GM12864 (cell line): ENCODE data around the gene PHF23.

Experiments used
- DNase-seq: peaks from one replicate; pipeline ENCODE4 v3.0.0-alpha.2; 2011; ENCODE audit warnings: low read depth
- H3K4me3 ChIP-seq: 2 replicates; pipeline ENCODE4 v1.5.1; 2011; ENCODE audit warnings: mild to moderate bottlenecking, low read depth, low read length, control low read depth
- TF ChIP-seq, protein P1 (sequence below): IDR thresholded peaks from 2 replicates; pipeline ENCODE4 v1.5.1; 2011; ENCODE audit warnings: low read depth, mild to moderate bottlenecking, moderate library complexity, low read length, control low read depth, inconsistent platforms; ENCODE audit errors: missing control alignments

Gene PHF23

DNA sequence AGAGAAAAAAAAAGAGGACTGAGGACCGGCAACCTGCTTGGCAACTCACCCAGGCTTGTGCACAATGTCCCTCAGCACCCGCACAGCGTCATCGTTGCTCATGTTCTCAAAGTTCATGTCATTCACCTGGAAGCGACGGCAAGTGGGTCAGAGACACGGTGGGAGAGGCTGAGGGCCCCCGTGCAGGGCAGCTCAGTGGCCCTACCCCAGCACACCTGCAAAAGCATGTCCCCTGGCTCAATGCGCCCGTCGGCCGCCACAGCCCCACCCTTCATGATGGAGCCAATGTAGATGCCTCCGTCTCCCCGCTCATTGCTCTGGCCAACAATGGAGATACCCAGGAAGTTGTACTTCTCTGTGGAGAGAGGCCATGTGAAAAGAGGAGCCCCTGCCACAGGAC is 10.3 kb downstream of the PHF23 start:
- no peak for DNase-seq
- TF ChIP-seq, protein P1, sequence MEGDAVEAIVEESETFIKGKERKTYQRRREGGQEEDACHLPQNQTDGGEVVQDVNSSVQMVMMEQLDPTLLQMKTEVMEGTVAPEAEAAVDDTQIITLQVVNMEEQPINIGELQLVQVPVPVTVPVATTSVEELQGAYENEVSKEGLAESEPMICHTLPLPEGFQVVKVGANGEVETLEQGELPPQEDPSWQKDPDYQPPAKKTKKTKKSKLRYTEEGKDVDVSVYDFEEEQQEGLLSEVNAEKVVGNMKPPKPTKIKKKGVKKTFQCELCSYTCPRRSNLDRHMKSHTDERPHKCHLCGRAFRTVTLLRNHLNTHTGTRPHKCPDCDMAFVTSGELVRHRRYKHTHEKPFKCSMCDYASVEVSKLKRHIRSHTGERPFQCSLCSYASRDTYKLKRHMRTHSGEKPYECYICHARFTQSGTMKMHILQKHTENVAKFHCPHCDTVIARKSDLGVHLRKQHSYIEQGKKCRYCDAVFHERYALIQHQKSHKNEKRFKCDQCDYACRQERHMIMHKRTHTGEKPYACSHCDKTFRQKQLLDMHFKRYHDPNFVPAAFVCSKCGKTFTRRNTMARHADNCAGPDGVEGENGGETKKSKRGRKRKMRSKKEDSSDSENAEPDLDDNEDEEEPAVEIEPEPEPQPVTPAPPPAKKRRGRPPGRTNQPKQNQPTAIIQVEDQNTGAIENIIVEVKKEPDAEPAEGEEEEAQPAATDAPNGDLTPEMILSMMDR = no peak
- H3K4me3 ChIP-seq = no peak overlapping the region

DNA sequence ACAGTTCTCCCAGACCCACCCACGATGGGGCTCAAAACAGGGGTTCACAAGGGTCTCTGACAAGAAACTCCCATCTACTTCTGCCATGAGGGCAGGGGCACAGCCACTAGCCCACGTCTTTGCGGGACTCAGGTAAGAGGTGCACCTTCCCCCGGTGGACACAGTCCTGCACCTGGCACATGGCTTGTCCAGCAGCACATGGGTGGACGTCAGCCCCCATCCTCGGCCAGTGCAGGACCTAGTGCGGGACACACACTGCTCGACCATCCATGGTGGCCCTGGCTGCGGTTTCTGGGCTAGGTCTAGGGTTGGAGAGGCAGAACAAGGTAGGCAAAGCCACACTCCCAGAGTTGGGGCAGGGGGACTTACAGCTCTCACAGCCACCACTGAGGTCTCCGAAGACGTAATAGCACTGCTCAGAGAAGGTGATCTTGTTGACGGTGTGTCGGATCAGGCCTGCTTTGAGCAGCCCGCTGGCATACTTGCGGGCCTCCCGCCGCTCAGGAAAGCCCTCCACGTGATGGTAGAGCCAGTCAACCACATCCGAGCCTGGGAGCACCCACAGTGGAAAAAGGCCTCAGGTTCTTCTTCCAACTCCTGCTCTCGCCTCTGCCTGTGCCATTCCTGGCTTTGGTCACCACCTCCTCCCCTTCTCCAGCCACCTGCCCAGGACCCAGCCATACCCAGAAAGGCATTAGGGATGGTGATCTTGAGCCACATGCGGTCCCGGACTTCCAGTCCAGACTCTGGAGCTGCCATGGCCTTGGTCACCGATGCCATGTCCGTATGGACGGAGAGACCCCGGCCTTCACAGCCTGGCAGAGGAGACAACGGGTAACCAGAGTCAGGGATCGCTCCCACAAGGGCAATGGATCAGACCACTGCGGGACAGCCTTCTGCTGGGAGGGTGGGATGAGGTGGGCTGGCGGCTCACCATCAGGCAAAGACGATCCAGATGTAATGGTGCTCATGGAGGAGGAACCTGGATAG is 12.2 kb downstream of the PHF23 start:
- DNase-seq = no peak
- TF ChIP-seq, protein P1 = no peak
- no peak overlapping the region for H3K4me3 ChIP-seq

- no peak for DNase-seq
- TF ChIP-seq, protein P1 = no peak
- no peak overlapping the region for H3K4me3 ChIP-seq
These were observed 13.4 kb downstream of the PHF23 start for GRCh38 chr17:7225711-7226331.

DNA sequence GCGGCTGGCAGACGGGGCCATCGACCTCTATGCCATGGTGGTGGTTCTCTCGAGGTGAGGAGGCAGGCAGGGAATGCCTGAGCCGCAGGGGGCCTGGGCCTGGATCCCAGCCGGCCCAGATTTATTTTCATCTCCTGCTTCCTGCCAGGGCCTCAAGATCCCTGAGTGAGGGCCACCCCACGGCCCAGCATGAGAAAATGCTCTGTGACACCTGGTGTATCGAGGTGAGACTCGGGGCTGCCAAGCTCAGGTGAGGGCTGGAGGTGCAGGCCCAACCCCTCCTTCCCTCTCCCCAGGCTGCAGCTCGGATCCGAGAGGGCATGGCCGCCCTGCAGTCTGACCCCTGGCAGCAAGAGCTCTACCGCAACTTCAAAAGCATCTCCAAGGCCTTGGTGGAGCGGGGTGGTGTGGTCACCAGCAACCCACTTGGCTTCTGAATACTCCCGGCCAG is 14.6 kb downstream of the PHF23 start:
- DNase-seq = no peak
- TF ChIP-seq, protein P1 = no peak
- H3K4me3 ChIP-seq = no peak overlapping the region

DNA sequence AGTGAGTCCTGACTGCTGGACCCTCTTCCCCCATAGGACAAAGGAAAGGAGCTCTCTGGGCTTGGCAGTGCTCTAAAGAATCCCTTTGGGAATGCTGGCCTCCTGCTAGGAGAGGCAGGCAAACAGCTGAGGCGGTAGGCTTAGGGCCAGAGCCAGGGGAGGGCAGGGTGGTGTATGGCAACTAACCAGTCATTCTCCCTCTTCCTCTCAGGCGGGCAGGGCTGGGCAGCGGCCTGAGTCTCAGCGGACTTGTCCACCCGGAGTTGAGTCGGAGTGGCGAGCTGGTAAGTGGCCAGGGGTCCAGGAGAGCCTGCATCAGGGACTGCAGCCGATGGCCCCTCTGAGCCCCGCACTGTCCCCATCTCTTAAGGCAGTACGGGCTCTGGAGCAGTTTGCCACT is 15.1 kb downstream of the PHF23 start:
- TF ChIP-seq, protein P1 = no peak
- no peak for DNase-seq
- H3K4me3 ChIP-seq = no peak overlapping the region

DNA sequence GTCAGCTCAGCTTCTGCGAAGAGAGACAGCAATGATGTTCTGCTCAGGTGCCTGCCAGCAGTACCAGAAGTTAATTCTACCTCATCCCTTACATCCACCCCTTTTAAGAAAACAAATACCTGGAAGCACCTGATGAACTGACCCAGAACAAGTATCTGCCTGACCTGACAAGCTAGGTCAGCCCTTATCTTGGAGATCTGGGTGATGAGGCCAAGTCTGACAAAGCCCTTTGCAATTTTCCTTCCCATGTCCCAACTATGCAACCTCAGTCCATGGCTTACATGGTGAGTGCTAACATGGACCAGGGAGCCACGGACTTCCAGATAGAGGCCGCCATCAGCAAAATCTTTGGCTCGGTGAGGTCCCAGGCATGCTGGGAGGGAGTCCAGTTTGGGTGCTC is 15.9 kb downstream of the PHF23 start:
- DNase-seq = no peak

More for the DNA sequence above, 15.9 kb downstream of the PHF23 start:
- TF ChIP-seq, protein P1 = no peak
- no peak overlapping the region for H3K4me3 ChIP-seq
